Omental fat pad (tissue), 4 donors: Measurements from ENCODE around the gene DYRK2. TPM values are rescaled to one million over a fixed set of nuclear protein-coding genes. Genes with fewer than 3 reads are reported as not detected.

Source experiments
- ATAC-seq: fragments of 150-250 bp; one replicate; pipeline ENCODE4 v1.9.1; 2016; ENCODE audit warnings: mild to moderate bottlenecking, moderate library complexity; ENCODE audit not compliant: low FRiP score
- DNase-seq: peaks from one replicate; pipeline ENCODE4 v3.0.0-alpha.2; 2019; ENCODE audit warnings: low spot score
- CTCF ChIP-seq, 3 donors: fragments of 450-650 bp; IDR thresholded peaks; one replicate each; pipeline ENCODE4 v1.5.1; 2016 to 2017; ENCODE audit warnings: antibody characterized with exemption in 3 of 3, mild to moderate bottlenecking in 3 of 3, moderate library complexity in 2 of 3
- total RNA-seq, 4 donors: library from RNA; depleted of rRNA; stranded (reverse); fragments of >200 nt; gene quantifications; one replicate each; pipeline ENCODE4 v1.1.0, GENCODE V29; 2016

DYRK2 gene
- total RNA-seq, 4 donors from 2014 or later: 9.1 to 23.4 (median 18.4) TPM

- no peak for DNase-seq
- ATAC-seq: no peak
- TF ChIP-seq CTCF (IDR thresholded peaks at IDR 0.05): no peak
These were observed 10.7 kb downstream of the DYRK2 start for GRCh38 chr12:67659292-67659691.

GRCh38 chr12:67661311-67662021 is 12.9 kb downstream of the DYRK2 start:
- ATAC-seq: no peak
- no peak for DNase-seq
- TF ChIP-seq CTCF (IDR thresholded peaks at IDR 0.05): no peak

GRCh38 chr12:67662910-67663538 is 14.5 kb downstream of the DYRK2 start:
- DNase-seq (no peak), ATAC-seq (no peak)
- TF ChIP-seq CTCF (IDR thresholded peaks at IDR 0.05): no peak

- ATAC-seq (no peak), DNase-seq (no peak)
- TF ChIP-seq CTCF (IDR thresholded peaks at IDR 0.05): no peak
These were observed 15.6 kb downstream of the DYRK2 start for GRCh38 chr12:67664171-67664570.

- no peak for TF ChIP-seq CTCF (IDR thresholded peaks at IDR 0.05)
- no peak for ATAC-seq
- no peak for DNase-seq
These were observed 17.1 kb downstream of the DYRK2 start for GRCh38 chr12:67665679-67666078.

- TF ChIP-seq CTCF (IDR thresholded peaks at IDR 0.05): no peak
- no peak for ATAC-seq
- no peak for DNase-seq
These were observed 18.1 kb downstream of the DYRK2 start for GRCh38 chr12:67666605-67667004.
